Medulla oblongata (tissue), 1 donor: ENCODE measurements around the gene METTL15.
"Not testable (repeated sequence)": the region's sequence is repeated elsewhere in the genome, so short reads cannot be mapped to it uniquely, and the experiment has no call there.

ENCODE experiments used
- DNase-seq: peaks from one replicate; pipeline ENCODE4 v3.0.0-alpha.2; 2015; ENCODE audit errors: extremely low spot score

The METTL15 gene

GRCh38 chr11:28107750-28108618 lies at the start of gene METTL15, which contains the start of gene KIF18A:
Gene METTL15, plus strand, starts transcription at chr11:28108388. Its CDS starts 4,947 bp downstream, at chr11:28113335.
Gene KIF18A, minus strand, starts transcription at chr11:28108156. Its CDS starts 10,209 bp downstream, at chr11:28097947.
- DNase-seq = peak; percentile 99

GRCh38 chr11:28071305-28071704 lies 36.9 kb upstream of the METTL15 start:
- no peak for DNase-seq

GRCh38 chr11:28072321-28072720 lies 35.9 kb upstream of the METTL15 start:
- DNase-seq = no peak

GRCh38 chr11:28077521-28077920 lies 30.7 kb upstream of the METTL15 start:
- DNase-seq = no peak

GRCh38 chr11:28083118-28083517 lies 25.1 kb upstream of the METTL15 start:
- no peak for DNase-seq

GRCh38 chr11:28086569-28086968 lies 21.6 kb upstream of the METTL15 start:
- DNase-seq = no peak

- not testable (repeated sequence) for DNase-seq
Observed at GRCh38 chr11:28087192-28087591, 21.0 kb upstream of the METTL15 start.

- not testable (repeated sequence) for DNase-seq
Observed at GRCh38 chr11:28087693-28088092, 20.5 kb upstream of the METTL15 start.

- DNase-seq = no peak
Observed at GRCh38 chr11:28089378-28089777, 18.8 kb upstream of the METTL15 start.

GRCh38 chr11:28090052-28090749 lies 18.0 kb upstream of the METTL15 start:
- no peak for DNase-seq

- no peak for DNase-seq
Observed at GRCh38 chr11:28092786-28093185, 15.4 kb upstream of the METTL15 start.

GRCh38 chr11:28098257-28098656 lies 9.9 kb upstream of the METTL15 start:
- no peak for DNase-seq

GRCh38 chr11:28099715-28100114 lies 8.5 kb upstream of the METTL15 start:
- no peak for DNase-seq

GRCh38 chr11:28100665-28101064 lies 7.5 kb upstream of the METTL15 start:
- DNase-seq = no peak

GRCh38 chr11:28102300-28102699 lies 5.9 kb upstream of the METTL15 start:
- DNase-seq = not testable (repeated sequence)

- no peak for DNase-seq
Observed at GRCh38 chr11:28104425-28104824, 3.8 kb upstream of the METTL15 start.

- DNase-seq = no peak
Observed at GRCh38 chr11:28104984-28105383, 3.2 kb upstream of the METTL15 start.

- no peak for DNase-seq
Observed at GRCh38 chr11:28105869-28106268, 2.3 kb upstream of the METTL15 start.

GRCh38 chr11:28106353-28107043 lies 1.7 kb upstream of the METTL15 start:
- DNase-seq = no peak

GRCh38 chr11:28107191-28107749 lies 918 bp upstream of the METTL15 start:
- no peak for DNase-seq

- no peak for DNase-seq
Observed at GRCh38 chr11:28108958-28109357, 770 bp downstream of the METTL15 start.
